ENCODE measurements around the gene GPR179. TPM values are rescaled to one million over a fixed set of nuclear protein-coding genes. Genes with fewer than 3 reads are reported as not detected.

Gene GPR179
- total RNA-seq, 1 experiment from 2014 or later = 0.17 TPM

GRCh38 chr17:38345743-38346142 is 2.0 kb upstream of the GPR179 start:
- no TSS peak for BruUV-seq (replicated peaks)
- intact Hi-C loops (cut with micrococcal nuclease) = no loop called here
- ATAC-seq (no peak), DNase-seq (ENCODE audit: low read depth, low spot score) (no peak)
- Histone ChIP-seq H3K4me3 (replicated peaks in 1 of 2; ENCODE audit: low read depth in 1 of 2, low read length in 2 of 2) (no peak overlapping the region), H4K20me1 (ENCODE audit: insufficient read depth) (no peaks in the 10 kb centered on the region), H3K27ac (ENCODE audit: low read depth, low read length) (no peak overlapping the region), H3K9ac (ENCODE audit: low read length) (no peak overlapping the region), H3K9me2 (ENCODE audit: insufficient read depth) (no peaks in the 10 kb centered on the region), H3K4me2 (ENCODE audit: low read length) (no peak overlapping the region), H2AFZ (ENCODE audit: low read depth, low read length, poor library complexity, severe bottlenecking) (no peak overlapping the region), H3K36me3 (ENCODE audit: control insufficient read depth in 1 of 2, insufficient read depth in 2 of 2, low read length in 2 of 2) (no peaks in the 10 kb centered on the region), H3K79me2 (ENCODE audit: insufficient read depth, low read length) (no peaks in the 10 kb centered on the region), H3K9me3 (ENCODE audit: control insufficient read depth in 1 of 2, insufficient read depth in 1 of 2, low read depth in 1 of 2, low read length in 2 of 2) (no peaks in the 10 kb centered on the region), H3K27me3 (ENCODE audit: insufficient read depth, low read length) (no peaks in the 10 kb centered on the region), H3K4me1 (ENCODE audit: control insufficient read depth in 1 of 2, insufficient read depth in 2 of 2, low read length in 2 of 2) (peaks cover 5 to 17% of the 10 kb centered on the region in 2 experiments; a peak in 3 of 4 replicates)
- POLR2A ChIA-PET = no interaction called here
- RAD21 ChIA-PET (ENCODE audit: low non-redundant PET in 1 of 2, low total read pairs in 2 of 2, uncharacterized antibody in 2 of 2, unreplicated experiment in 2 of 2) = no interaction called here
- TF ChIP-seq MAX (IDR thresholded peaks at IDR 0.05) (no peak), ATF3 (IDR thresholded peaks at IDR 0.05) (no peak), ZFX (IDR thresholded peaks at IDR 0.05) (no peak), CEBPB (IDR thresholded peaks at IDR 0.05; ENCODE audit: low read depth) (no peak), RAD21 (IDR thresholded peaks at IDR 0.05; ENCODE audit: low read depth) (no peak), ELF1 (IDR thresholded peaks at IDR 0.05; ENCODE audit: borderline replicate concordance, low read depth) (no peak), SIN3A (IDR thresholded peaks at IDR 0.05; ENCODE audit: low read depth) (no peak), YY1 (IDR thresholded peaks at IDR 0.05; ENCODE audit: extremely low read depth, insufficient replicate concordance, low read depth, low read length) (no peak), JUND (IDR thresholded peaks at IDR 0.05) (no peak), ZNF274 (IDR thresholded peaks at IDR 0.05; ENCODE audit: low read depth, low read length) (no peak), EZH2 (IDR thresholded peaks at IDR 0.05) (no peak)
- CTCF ChIA-PET = no interaction called here

GRCh38 chr17:38344420-38344745 is 627 bp upstream of the GPR179 start:
- no peak for TF ChIP-seq FOSL1 (IDR thresholded peaks at IDR 0.05; ENCODE audit: low read depth)
- no peak for TF ChIP-seq EZH2 (IDR thresholded peaks at IDR 0.05)
- ATAC-seq = no peak
- ChIA-PET CTCF (interaction anchor here (0.8 kb wide), 1 partner anchor 11 kb away, joined by 3 read pairs; no protein-coding TSS in a partner anchor), RAD21 (ENCODE audit: low non-redundant PET in 1 of 2, low total read pairs in 2 of 2, uncharacterized antibody in 2 of 2, unreplicated experiment in 2 of 2) (no interaction called here), POLR2A (no interaction called here)
- no TSS peak for BruUV-seq (replicated peaks)
- Histone ChIP-seq H3K9ac (ENCODE audit: low read length) (no peak overlapping the region), H4K20me1 (ENCODE audit: insufficient read depth) (no peaks in the 10 kb centered on the region), H3K4me2 (ENCODE audit: low read length) (no peak overlapping the region), H3K4me1 (ENCODE audit: control insufficient read depth in 1 of 2, insufficient read depth in 2 of 2, low read length in 2 of 2) (peaks cover 5 to 10% of the 10 kb centered on the region in 2 experiments; a peak in 3 of 4 replicates), H3K9me3 (ENCODE audit: control insufficient read depth in 1 of 2, insufficient read depth in 1 of 2, low read depth in 1 of 2, low read length in 2 of 2) (no peaks in the 10 kb centered on the region), H3K36me3 (ENCODE audit: control insufficient read depth in 1 of 2, insufficient read depth in 2 of 2, low read length in 2 of 2) (no peaks in the 10 kb centered on the region), H3K4me3 (replicated peaks in 1 of 2; ENCODE audit: low read depth in 1 of 2, low read length in 2 of 2) (no peak overlapping the region), H3K79me2 (ENCODE audit: insufficient read depth, low read length) (no peaks in the 10 kb centered on the region), H3K9me2 (ENCODE audit: insufficient read depth) (no peaks in the 10 kb centered on the region), H3K27me3 (ENCODE audit: insufficient read depth, low read length) (no peaks in the 10 kb centered on the region), H3K27ac (ENCODE audit: low read depth, low read length) (no peak overlapping the region), H2AFZ (ENCODE audit: low read depth, low read length, poor library complexity, severe bottlenecking) (no peak overlapping the region)
- intact Hi-C loops (cut with micrococcal nuclease) = no loop called here
- no peak for DNase-seq (ENCODE audit: low read depth, low spot score)

Data from HCT116 (cell line).